SU-DHL-6 (cell line): ENCODE data around the gene THAP3.

Experiments
- H2AFZ ChIP-seq: fragments of 200-600 bp; sonication (generic); 2 replicates; pipeline ENCODE4 v1.6.1; 2014; ENCODE audit warnings: low read depth, mild to moderate bottlenecking, moderate library complexity, mixed read lengths, antibody characterized with exemption, low read length; ENCODE audit not compliant: severe bottlenecking
- H3F3A ChIP-seq: fragments of 200-600 bp; shearing (Covaris generic); 2 replicates; pipeline ENCODE4 v1.6.0; 2016; ENCODE audit warnings: antibody characterized with exemption, mild to moderate bottlenecking; ENCODE audit not compliant: insufficient read depth
- H3K27ac ChIP-seq: fragments of 200-600 bp; sonication (generic); 2 replicates; pipeline ENCODE4 v1.5.1; 2016; ENCODE audit warnings: low read depth, mild to moderate bottlenecking, low read length, moderate library complexity, mixed read lengths
- H3K27me3 ChIP-seq: fragments of 200-600 bp; sonication (generic), shearing (Covaris generic); 2 replicates; pipeline ENCODE4 v1.6.0; 2014; ENCODE audit warnings: mild to moderate bottlenecking, low read length
- H3K36me3 ChIP-seq: fragments of 200-600 bp; sonication (generic); 2 replicates; pipeline ENCODE4 v1.6.1; 2014; ENCODE audit warnings: mild to moderate bottlenecking, low read length, mixed read lengths
- H3K4me2 ChIP-seq: fragments of 300-600, 200-600 bp; shearing (Covaris generic), sonication (generic); 2 replicates; pipeline ENCODE4 v1.6.0; 2014; ENCODE audit warnings: low read length, low read depth, mild to moderate bottlenecking; ENCODE audit not compliant: poor library complexity, severe bottlenecking
- H3K4me3 ChIP-seq: fragments of 200-600 bp; sonication (generic); 2 replicates; pipeline ENCODE4 v1.5.1; 2014; ENCODE audit warnings: antibody characterized with exemption, low read length, mild to moderate bottlenecking, mixed read lengths; ENCODE audit not compliant: insufficient read depth, poor library complexity, severe bottlenecking
- H3K79me2 ChIP-seq: fragments of 200-600 bp; sonication (generic); 2 replicates; pipeline ENCODE4 v1.6.1; 2014; ENCODE audit warnings: mild to moderate bottlenecking, low read length, moderate library complexity; ENCODE audit not compliant: insufficient read depth
- H3K9ac ChIP-seq: fragments of 200-600 bp; sonication (generic); 2 replicates; pipeline ENCODE4 v1.7.0; 2014; ENCODE audit warnings: mild to moderate bottlenecking, low read length
- H3K9me2 ChIP-seq: fragments of 200-600 bp; sonication (generic); replicated peaks from 2 replicates; pipeline ENCODE4 v1.6.1; 2014; ENCODE audit warnings: low read length; ENCODE audit not compliant: insufficient read depth
- H3K9me3 ChIP-seq: fragments of 200-600 bp; sonication (generic); 2 replicates; pipeline ENCODE4 v1.6.1; 2014; ENCODE audit warnings: low read length, mixed read lengths; ENCODE audit not compliant: insufficient read depth
- H4K20me1 ChIP-seq: fragments of 200-600 bp; sonication (generic); 2 replicates; pipeline ENCODE4 v1.6.1; 2014; ENCODE audit warnings: low read depth, mild to moderate bottlenecking, antibody characterized with exemption, low read length, moderate library complexity, mixed read lengths
- CTCF ChIP-seq: fragments of 200-600 bp; sonication (generic); IDR thresholded peaks from one replicate; pipeline ENCODE4 v1.5.1; 2017; ENCODE audit warnings: antibody characterized with exemption, mild to moderate bottlenecking, low read length, moderate library complexity; ENCODE audit not compliant: insufficient read depth, poor library complexity, severe bottlenecking
- EZH2phosphoT487 ChIP-seq: fragments of 200-600 bp; sonication (generic), shearing (Covaris generic); conservative IDR thresholded peaks from 2 replicates; pipeline ENCODE4 v1.6.1; 2018; ENCODE audit warnings: mild to moderate bottlenecking, antibody characterized with exemption, low read length, moderate library complexity, mixed read lengths

THAP3 gene

GRCh38 chr1:6596351-6596750, 28.3 kb upstream of the THAP3 start:
- no peak for TF ChIP-seq EZH2phosphoT487
- Histone ChIP-seq H3K79me2 (no peaks in the 10 kb centered on the region), H4K20me1 (no peaks in the 10 kb centered on the region)

GRCh38 chr1:6596886-6597776, 27.5 kb upstream of the THAP3 start:
- Histone ChIP-seq H4K20me1 (no peaks in the 10 kb centered on the region), H3K79me2 (no peaks in the 10 kb centered on the region), H3K4me2 (no peak overlapping the region), H2AFZ (no peak overlapping the region), H3K9ac (no peak overlapping the region), H3K27me3 (no peaks in the 10 kb centered on the region), H3F3A (no peaks in the 10 kb centered on the region), H3K9me2 (no peaks in the 10 kb centered on the region), H3K27ac (no peak overlapping the region), H3K4me3 (no peak overlapping the region), H3K9me3 (no peaks in the 10 kb centered on the region), H3K36me3 (no peaks in the 10 kb centered on the region)
- TF ChIP-seq EZH2phosphoT487 (no peak), CTCF (no peak)

More at GRCh38 chr1:6596351-6596750, 28.3 kb upstream of the THAP3 start:
- Histone ChIP-seq H3K9me2 (no peaks in the 10 kb centered on the region), H3K4me3 (no peak overlapping the region), H3F3A (no peaks in the 10 kb centered on the region), H3K27ac (no peak overlapping the region), H3K36me3 (no peaks in the 10 kb centered on the region), H3K27me3 (no peaks in the 10 kb centered on the region), H3K9ac (no peak overlapping the region), H3K9me3 (no peaks in the 10 kb centered on the region), H3K4me2 (no peak overlapping the region), H2AFZ (no peak overlapping the region)

GRCh38 chr1:6597777-6598131, 26.9 kb upstream of the THAP3 start:
- Histone ChIP-seq H3K4me2 (no peak overlapping the region), H4K20me1 (no peaks in the 10 kb centered on the region), H3K9me2 (no peaks in the 10 kb centered on the region), H3K36me3 (no peaks in the 10 kb centered on the region), H3F3A (no peaks in the 10 kb centered on the region), H3K27ac (no peak overlapping the region), H3K79me2 (no peaks in the 10 kb centered on the region), H3K9me3 (no peaks in the 10 kb centered on the region), H3K9ac (no peak overlapping the region), H2AFZ (no peak overlapping the region), H3K4me3 (no peak overlapping the region), H3K27me3 (no peaks in the 10 kb centered on the region)
- TF ChIP-seq CTCF (no peak), EZH2phosphoT487 (no peak)
